NCI-H187 treated with DMSO at 0.1 percent for 48 hours (cell line): ENCODE measurements around the gene ANO4.
"Not testable (repeated sequence)": the region's sequence is repeated elsewhere in the genome, so short reads cannot be mapped to it uniquely, and the experiment has no call there.

Experiments used
- DNase-seq: peaks from one replicate; lab custom pipeline; 2025; lab: John Stamatoyannopoulos, UW

The ANO4 gene

GRCh38 chr12:101097829-101098580 is 303.4 kb downstream of the ANO4 start:
- peak; percentile 96 for DNase-seq

- peak; percentile 28 for DNase-seq
Observed at GRCh38 chr12:101107032-101107763, 312.6 kb downstream of the ANO4 start.

- no peak for DNase-seq
Observed at GRCh38 chr12:101108130-101108529, 313.6 kb downstream of the ANO4 start.

- no peak for DNase-seq
Observed at GRCh38 chr12:101110866-101111265, 316.3 kb downstream of the ANO4 start.

- DNase-seq = no peak
Observed at GRCh38 chr12:101111441-101111840, 316.9 kb downstream of the ANO4 start.

- DNase-seq = no peak
Observed at GRCh38 chr12:101115326-101115725, 320.8 kb downstream of the ANO4 start.

- DNase-seq = peak; percentile 88
Observed at GRCh38 chr12:101116911-101117310, 322.3 kb downstream of the ANO4 start.

- DNase-seq = no peak
Observed at GRCh38 chr12:101117842-101118241, 323.3 kb downstream of the ANO4 start.

GRCh38 chr12:101127521-101128219 is 333.1 kb downstream of the ANO4 start:
- no peak for DNase-seq

- not testable (repeated sequence) for DNase-seq
Observed at GRCh38 chr12:101145777-101146431, 351.3 kb downstream of the ANO4 start.

GRCh38 chr12:101165319-101165718 is 370.7 kb downstream of the ANO4 start:
- DNase-seq = no peak

- no peak for DNase-seq
Observed at GRCh38 chr12:101166866-101167265, 372.3 kb downstream of the ANO4 start.

- no peak for DNase-seq
Observed at GRCh38 chr12:101168001-101168400, 373.4 kb downstream of the ANO4 start.

- DNase-seq = no peak
Observed at GRCh38 chr12:101172316-101172715, 377.7 kb downstream of the ANO4 start.

- DNase-seq = no peak
Observed at GRCh38 chr12:101173197-101173749, 378.7 kb downstream of the ANO4 start.

GRCh38 chr12:101174541-101174940 is 380.0 kb downstream of the ANO4 start:
- DNase-seq = no peak
